Heart left ventricle (tissue), 16 donors: ENCODE measurements around the gene MAMDC2. TPM values are rescaled to one million over a fixed set of nuclear protein-coding genes. Genes with fewer than 3 reads are reported as not detected.

Experiments used
- ATAC-seq, 4 donors: fragments of 200-7000 bp; cut with Tn5 transposase; one replicate each; pipeline ENCODE4 v1.9.1; 2020 to 2022; ENCODE audit warnings: moderate library complexity in 4 of 4, mild to moderate bottlenecking in 3 of 4, moderate number of reproducible peaks in 1 of 4
- DNase-seq, 5 donors: peaks; one replicate each; pipeline ENCODE4 v3.0.0-alpha.2; 2020
- H3K27ac ChIP-seq, 12 donors: fragments of 200-600 bp; sonication (generic) in 4 of 12; one replicate each; pipeline versions ENCODE4 v1.5.0 to v1.8.0; 2016 to 2022; ENCODE audit warnings: mild to moderate bottlenecking in 2 of 12
- H3K27me3 ChIP-seq, 9 donors: fragments of 200-600 bp; sonication (generic) in 2 of 9; one replicate each; pipeline versions ENCODE4 v1.5.1 to v1.8.0; 2016 to 2022; ENCODE audit warnings: mild to moderate bottlenecking in 3 of 9
- H3K36me3 ChIP-seq, 9 donors: fragments of 200-600 bp; sonication (generic) in 2 of 9; one replicate each; pipeline versions ENCODE4 v1.5.0 to v1.8.0; 2018 to 2022; ENCODE audit warnings: mild to moderate bottlenecking in 2 of 9
- H3K4me1 ChIP-seq, 12 donors: fragments of 200-600 bp; sonication (generic) in 4 of 12; one replicate each; pipeline versions ENCODE4 v1.5.0 to v1.8.0; 2016 to 2022; ENCODE audit warnings: mild to moderate bottlenecking in 3 of 12
- H3K4me3 ChIP-seq, 12 donors: fragments of 200-600 bp; sonication (generic) in 4 of 12; one replicate each; pipeline versions ENCODE4 v1.5.0 to v1.8.0; 2017 to 2022; ENCODE audit warnings: mild to moderate bottlenecking in 9 of 12, moderate library complexity in 4 of 12
- H3K9me3 ChIP-seq, 12 donors: fragments of 200-600 bp; sonication (generic) in 4 of 12; one replicate each; pipeline versions ENCODE4 v1.5.0 to v1.8.0; 2016 to 2022; ENCODE audit warnings: mild to moderate bottlenecking in 1 of 12
- CTCF ChIP-seq, 12 donors: fragments of 200-600 bp; sonication (generic) in 4 of 12; IDR thresholded peaks; one replicate each; pipeline versions ENCODE4 v1.5.0 to v1.8.0; 2018 to 2022; ENCODE audit warnings: antibody characterized with exemption in 12 of 12, mild to moderate bottlenecking in 5 of 12
- POLR2A ChIP-seq, 2 donors: fragments of 450-650 bp; IDR thresholded peaks; one replicate each; pipeline ENCODE4 v1.6.1; 2017; ENCODE audit warnings: antibody characterized with exemption in 2 of 2, mild to moderate bottlenecking in 2 of 2, moderate library complexity in 2 of 2
- WGBS, 4 donors: extraction: QIAGEN DNeasy Blood & Tissue Kit in 2 of 4; methylation state at CpG; one replicate each; pipeline versions ENCODE4 v1.1.5 to v1.1.7; 2013 to 2018; 5-methylcytosine and 5-hydroxymethylcytosine counted together
- intact Hi-C, 10 donors: fragments of 100-400 bp; cut with DNase I; formaldehyde crosslinking; loops; one replicate each; pipeline versions ENCODE4 v1.11.1 to v1.14.2; 2022
- polyA plus RNA-seq, 2 donors: library from polyadenylated mRNA; stranded (reverse); fragments of 200-250 nt; gene quantifications; one replicate each; pipeline ENCODE4 v1.2.3, GENCODE V29; 2013
- total RNA-seq, 9 donors: library from RNA; depleted of rRNA in 2 of 9; stranded (reverse); fragments of >200 nt in 2 of 9; fragmentation: NEBNext Ultra II Directional in 3 of 9; extraction: Animal tissue kit (Norgen Biotek cat#: 25700) in 3 of 9; gene quantifications; one replicate each; pipeline versions ENCODE4 v1.1.0 to v1.2.4, GENCODE V29; 2016 to 2023
- donor health status: ischemic (EF 13 %, LVEDD 7.1; RV severe dilation, severe dysfunction).
- donor health status: healthy with polysubstance abuse.
- donor health status: DM: no; HTN: yes; CAD: no.
- donor health status: DM: no; HTN: no; CAD: no.
- donor health status: ischemic (EF 25% LVEDD 6.9; RV normal size, moderate dysfunction).
- donor health status: ischemic (EF 25% LVEDD 5.7; RV mildly dilated, moderate dysfunction).
- donor health status: healthy.
- donor health status: DM: yes; HTN: yes; CAD: no.
- donor health status: ischemic (EF 35%, LVEDD 5.7; RV mildly dilated, moderate dysfunction).
- donor health status: nonischemic (EF 11% LVEDD 7.7; RV severe dilation, severe dysfunction).
- donor health status: DM: yes; HTN: yes; CAD: no.
- donor health status: PGD.
- donor health status: ischemic (EF 29% LVEDD 5.4; RV normal size, mild dysfunction).
- donor health status: nonischemic (EF 23%, LVEDD 6.1; RV moderate dilation, normal function).

Gene MAMDC2
- total and polyA plus RNA-seq, 11 donors, result 2.5 to 23.9 (median 5.1) TPM

GRCh38 chr9:70054521-70054920 lies 10.9 kb downstream of the MAMDC2 start:
- DNase-seq, result no peak
- no peaks in the 10 kb centered on the region for H3K9me3 ChIP-seq
- no peak overlapping the region for H3K4me3 ChIP-seq
- TF ChIP-seq POLR2A (IDR thresholded peaks at IDR 0.05), result no peak
- no peak for TF ChIP-seq CTCF (IDR thresholded peaks at IDR 0.05)
- intact Hi-C loops, result no loop called here
- ATAC-seq, result no peak
- peak overlapping the region in 1 of 12 donors; percentile 92 for H3K27ac ChIP-seq
- H3K27me3 ChIP-seq, result no peaks in the 10 kb centered on the region
- WGBS, 4 donors, result 57 to 85% (median 74%) methylated on average over 3 of the region's 3 CpGs
- peaks cover 0 to 89% (median 14%) of the 10 kb centered on the region in 12 donors for H3K4me1 ChIP-seq
- no peaks in the 10 kb centered on the region for H3K36me3 ChIP-seq

- Histone ChIP-seq H3K4me1 (peaks cover 0 to 84% (median 10%) of the 10 kb centered on the region in 12 donors), H3K36me3 (no peaks in the 10 kb centered on the region), H3K9me3 (no peaks in the 10 kb centered on the region), H3K27ac (peak overlapping the region in 3 of 12 donors; percentile 9 to 92 (median 11)), H3K27me3 (no peaks in the 10 kb centered on the region), H3K4me3 (no peak overlapping the region)
- 70 to 75% (median 70%) methylated on average over 3 of the region's 3 CpGs for WGBS, 4 donors
- ATAC-seq (no peak), DNase-seq (no peak)
- TF ChIP-seq POLR2A (IDR thresholded peaks at IDR 0.05), result no peak
- TF ChIP-seq CTCF (IDR thresholded peaks at IDR 0.05), result no peak
- intact Hi-C loops, result no loop called here
Measured at GRCh38 chr9:70055406-70056210, 12.0 kb downstream of the MAMDC2 start.

- no peak for DNase-seq
- no peaks in the 10 kb centered on the region for H3K27me3 ChIP-seq
- H3K4me3 ChIP-seq, result no peak overlapping the region
- H3K36me3 ChIP-seq, result no peaks in the 10 kb centered on the region
- peak overlapping the region in 1 of 12 donors; percentile 92 for H3K27ac ChIP-seq
- H3K9me3 ChIP-seq, result no peaks in the 10 kb centered on the region
- ATAC-seq, result no peak
- WGBS, 4 donors, result 90 to 92% (median 91%) methylated on average over 10 of the region's 10 CpGs
- H3K4me1 ChIP-seq, result peaks cover 0 to 76% (median 7%) of the 10 kb centered on the region in 12 donors
- TF ChIP-seq POLR2A (IDR thresholded peaks at IDR 0.05), result no peak
- no peak for TF ChIP-seq CTCF (IDR thresholded peaks at IDR 0.05)
- intact Hi-C loops, result no loop called here
Measured at GRCh38 chr9:70056211-70056944, 12.7 kb downstream of the MAMDC2 start.

- intact Hi-C loops, result no loop called here
- no peaks in the 10 kb centered on the region for H3K9me3 ChIP-seq
- 36 to 55% (median 41%) methylated on average over 3 of the region's 3 CpGs for WGBS, 4 donors
- peak in 2 of 4 donors; percentile 26 to 34 for ATAC-seq
- H3K4me3 ChIP-seq, result no peak overlapping the region
- peak overlapping the region in 5 of 12 donors; percentile 6 to 92 (median 27) for H3K27ac ChIP-seq
- H3K4me1 ChIP-seq, result peaks cover 0 to 57% (median 5%) of the 10 kb centered on the region in 12 donors
- TF ChIP-seq POLR2A (IDR thresholded peaks at IDR 0.05) (no peak), CTCF (IDR thresholded peaks at IDR 0.05) (no peak)
- no peak for DNase-seq
- H3K36me3 ChIP-seq, result no peaks in the 10 kb centered on the region
- no peaks in the 10 kb centered on the region for H3K27me3 ChIP-seq
Measured at GRCh38 chr9:70058569-70059116, 15.0 kb downstream of the MAMDC2 start.
